ENCODE results near the gene UBE2G1. TPM values are rescaled to one million over a fixed set of nuclear protein-coding genes. Genes with fewer than 3 reads are reported as not detected.

Gene UBE2G1
- total and polyA plus RNA-seq, 10 of the 15 experiments (the other 5 are each of a cell fraction or from before 2014, with no cell fraction given) = 24.4 to 139 (median 77.4) TPM

DNA sequence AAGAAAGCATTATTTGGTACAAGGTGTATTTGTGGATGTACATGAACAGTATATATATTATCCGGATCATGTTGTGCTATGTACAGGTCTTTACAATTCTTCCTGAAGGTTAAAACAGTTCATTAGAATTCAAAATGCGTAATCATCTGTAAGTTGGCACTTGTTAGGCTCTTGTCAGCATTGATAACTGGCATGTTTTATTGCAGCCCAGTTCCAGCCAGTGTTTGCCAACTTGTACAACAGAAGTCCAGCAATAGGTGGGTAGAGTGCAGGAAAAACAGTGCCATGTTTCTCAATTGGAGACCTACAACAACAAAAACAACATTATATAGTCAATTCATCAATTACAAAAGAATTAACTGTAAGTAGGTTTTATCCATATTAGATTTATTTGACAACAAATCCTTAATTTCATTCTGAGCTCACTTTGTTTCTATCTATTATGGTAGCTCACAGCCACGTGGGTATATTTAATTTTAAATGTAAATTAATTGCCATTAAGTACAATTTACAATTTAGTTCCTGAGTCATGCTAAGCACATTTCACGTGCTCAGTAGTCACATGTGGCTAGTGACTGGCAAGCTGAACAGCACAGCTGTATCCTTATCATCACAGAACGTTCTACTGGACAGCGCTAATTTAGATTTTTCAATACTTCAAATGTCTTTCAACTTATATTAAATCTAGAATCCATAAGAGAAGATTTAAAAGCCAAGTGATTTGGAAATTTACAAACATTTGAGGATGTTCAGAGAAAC lies 94.1 kb downstream of the UBE2G1 start (continued):
- TF ChIP-seq, protein P1, sequence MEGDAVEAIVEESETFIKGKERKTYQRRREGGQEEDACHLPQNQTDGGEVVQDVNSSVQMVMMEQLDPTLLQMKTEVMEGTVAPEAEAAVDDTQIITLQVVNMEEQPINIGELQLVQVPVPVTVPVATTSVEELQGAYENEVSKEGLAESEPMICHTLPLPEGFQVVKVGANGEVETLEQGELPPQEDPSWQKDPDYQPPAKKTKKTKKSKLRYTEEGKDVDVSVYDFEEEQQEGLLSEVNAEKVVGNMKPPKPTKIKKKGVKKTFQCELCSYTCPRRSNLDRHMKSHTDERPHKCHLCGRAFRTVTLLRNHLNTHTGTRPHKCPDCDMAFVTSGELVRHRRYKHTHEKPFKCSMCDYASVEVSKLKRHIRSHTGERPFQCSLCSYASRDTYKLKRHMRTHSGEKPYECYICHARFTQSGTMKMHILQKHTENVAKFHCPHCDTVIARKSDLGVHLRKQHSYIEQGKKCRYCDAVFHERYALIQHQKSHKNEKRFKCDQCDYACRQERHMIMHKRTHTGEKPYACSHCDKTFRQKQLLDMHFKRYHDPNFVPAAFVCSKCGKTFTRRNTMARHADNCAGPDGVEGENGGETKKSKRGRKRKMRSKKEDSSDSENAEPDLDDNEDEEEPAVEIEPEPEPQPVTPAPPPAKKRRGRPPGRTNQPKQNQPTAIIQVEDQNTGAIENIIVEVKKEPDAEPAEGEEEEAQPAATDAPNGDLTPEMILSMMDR (IDR thresholded peaks at IDR 0.05 in 2 of 3, conservative IDR thresholded peaks at IDR 0.05 in 1 of 3; ENCODE audit: control insufficient read depth in 2 of 3, extremely low read depth in 1 of 3, insufficient read depth in 1 of 3, low read depth in 3 of 3, low read length in 3 of 3) = no peak
- TF ChIP-seq IRF4 (IDR thresholded peaks at IDR 0.05; ENCODE audit: low read depth, low read length) = no peak
- TF ChIP-seq EED (IDR thresholded peaks at IDR 0.05; ENCODE audit: low read depth) = no peak

GRCh38 chr17:4270736-4271135 lies 95.7 kb downstream of the UBE2G1 start:
- CTCF ChIA-PET = no interaction called here
- Histone ChIP-seq H3K36me3 (ENCODE audit: control insufficient read depth in 2 of 2, insufficient read depth in 2 of 2, low read length in 1 of 2) (peaks cover 6 to 18% of the 10 kb centered on the region in 2 experiments), H4K20me1 (ENCODE audit: control insufficient read depth, insufficient read depth) (no peaks in the 10 kb centered on the region), H3K4me1 (ENCODE audit: control insufficient read depth, insufficient read depth, low read length) (no peaks in the 10 kb centered on the region), H3K9me3 (replicated peaks; ENCODE audit: control insufficient read depth, insufficient read depth, low read length) (no peaks in the 10 kb centered on the region), H3K27me3 (replicated peaks in 1 of 2; ENCODE audit: control insufficient read depth in 2 of 2, insufficient read depth in 2 of 2, low read length in 1 of 2) (no peaks in the 10 kb centered on the region), H3K4me2 (ENCODE audit: control insufficient read depth, insufficient read depth) (no peak overlapping the region), H3K9ac (ENCODE audit: control insufficient read depth, insufficient read depth, low read length) (no peak overlapping the region), H2AFZ (ENCODE audit: control insufficient read depth, low read depth, low read length) (no peak overlapping the region), H3K27ac (ENCODE audit: control insufficient read depth, insufficient read depth) (no peak overlapping the region), H3K79me2 (ENCODE audit: control insufficient read depth, insufficient read depth, low read length) (no peaks in the 10 kb centered on the region; the same call in 1 of the 2 replicates), H3K4me3 (no peak overlapping the region)
- RAD21 ChIA-PET (ENCODE audit: unreplicated experiment) = no interaction called here
- 80% methylated on average over 3 of the region's 3 CpGs for WGBS (ENCODE audit: insufficient coverage, insufficient replicate concordance, low lambda C conversion rate, missing lambda C conversion rate)
- in situ Hi-C loops (cut with MboI) = no loop called here
- no peak for TF ChIP-seq ZNF592 (IDR thresholded peaks at IDR 0.05)
- no peak for TF ChIP-seq MTA3 (IDR thresholded peaks at IDR 0.05; ENCODE audit: borderline replicate concordance, low read length)
- TF ChIP-seq ZSCAN29 (IDR thresholded peaks at IDR 0.05) = no peak
- no peak for TF ChIP-seq NFIC (IDR thresholded peaks at IDR 0.05; ENCODE audit: low read depth, low read length)
- BruUV-seq (replicated peaks) = no TSS peak
- intact Hi-C loops (cut with micrococcal nuclease; ENCODE audit: unreplicated experiment) = no loop called here
- no peak for DNase-seq (ENCODE audit: low read depth, low spot score)
- ATAC-seq = no peak
- no peak for FAIRE-seq
- SMC1A ChIA-PET (ENCODE audit: uncharacterized antibody, unreplicated experiment) = no interaction called here
- POLR2A ChIA-PET = no interaction called here
